NCI-H2196 treated with DMSO at 0.1 percent for 48 hours (cell line): Measurements from ENCODE around the gene ANKMY2.
"Not testable (repeated sequence)": the region's sequence is repeated elsewhere in the genome, so short reads cannot be mapped to it uniquely, and the experiment has no call there.

ENCODE experiments used
- DNase-seq: peaks from one replicate; lab custom pipeline; 2025; ENCODE audit not compliant: unreplicated experiment; lab: John Stamatoyannopoulos, UW

The ANKMY2 gene

GRCh38 chr7:16659854-16660497 lies 14.4 kb upstream of the ANKMY2 start:
- DNase-seq: not testable (repeated sequence)

- DNase-seq: no peak
Observed at GRCh38 chr7:16657656-16658279, 12.2 kb upstream of the ANKMY2 start.

GRCh38 chr7:16656141-16656540 lies 10.6 kb upstream of the ANKMY2 start:
- DNase-seq: no peak

- no peak for DNase-seq
Observed at GRCh38 chr7:16655394-16655793, 9.8 kb upstream of the ANKMY2 start.

GRCh38 chr7:16652888-16653287 lies 7.3 kb upstream of the ANKMY2 start:
- DNase-seq: peak; percentile 45

GRCh38 chr7:16652240-16652583 lies 6.7 kb upstream of the ANKMY2 start:
- DNase-seq: no peak

- no peak for DNase-seq
Observed at GRCh38 chr7:16651396-16652239, 6.1 kb upstream of the ANKMY2 start.

GRCh38 chr7:16650266-16650665 lies 4.7 kb upstream of the ANKMY2 start:
- DNase-seq: no peak

GRCh38 chr7:16649196-16649595 lies 3.6 kb upstream of the ANKMY2 start:
- DNase-seq: no peak

GRCh38 chr7:16648551-16648950 lies 3.0 kb upstream of the ANKMY2 start:
- DNase-seq: no peak

- no peak for DNase-seq
Observed at GRCh38 chr7:16647435-16647960, 1.9 kb upstream of the ANKMY2 start.

- no peak for DNase-seq
Observed at GRCh38 chr7:16646472-16647072, 1.0 kb upstream of the ANKMY2 start.

- no peak for DNase-seq
Observed at GRCh38 chr7:16644636-16645592, 640 bp downstream of the ANKMY2 start.

- DNase-seq: no peak
Observed at GRCh38 chr7:16644157-16644556, 1.4 kb downstream of the ANKMY2 start.

GRCh38 chr7:16638282-16639280 lies 7.0 kb downstream of the ANKMY2 start:
- DNase-seq: no peak

GRCh38 chr7:16637379-16637778 lies 8.2 kb downstream of the ANKMY2 start:
- no peak for DNase-seq

GRCh38 chr7:16636555-16637101 lies 8.9 kb downstream of the ANKMY2 start:
- DNase-seq: no peak

GRCh38 chr7:16634271-16634738 lies 11.2 kb downstream of the ANKMY2 start:
- DNase-seq: no peak

- DNase-seq: no peak
Observed at GRCh38 chr7:16630654-16631053, 14.9 kb downstream of the ANKMY2 start.
